HG03575 (cell line): Measurements from ENCODE around the gene RAI1.

Experiments
- ATAC-seq: cut with Tn5 transposase; IDR thresholded peaks from one replicate; pipeline ENCODE4 v1.9.1; 2021; ENCODE audit not compliant: unreplicated experiment, insufficient number of reproducible peaks, low FRiP score; ENCODE audit errors: extremely low read depth

RAI1 gene

DNA sequence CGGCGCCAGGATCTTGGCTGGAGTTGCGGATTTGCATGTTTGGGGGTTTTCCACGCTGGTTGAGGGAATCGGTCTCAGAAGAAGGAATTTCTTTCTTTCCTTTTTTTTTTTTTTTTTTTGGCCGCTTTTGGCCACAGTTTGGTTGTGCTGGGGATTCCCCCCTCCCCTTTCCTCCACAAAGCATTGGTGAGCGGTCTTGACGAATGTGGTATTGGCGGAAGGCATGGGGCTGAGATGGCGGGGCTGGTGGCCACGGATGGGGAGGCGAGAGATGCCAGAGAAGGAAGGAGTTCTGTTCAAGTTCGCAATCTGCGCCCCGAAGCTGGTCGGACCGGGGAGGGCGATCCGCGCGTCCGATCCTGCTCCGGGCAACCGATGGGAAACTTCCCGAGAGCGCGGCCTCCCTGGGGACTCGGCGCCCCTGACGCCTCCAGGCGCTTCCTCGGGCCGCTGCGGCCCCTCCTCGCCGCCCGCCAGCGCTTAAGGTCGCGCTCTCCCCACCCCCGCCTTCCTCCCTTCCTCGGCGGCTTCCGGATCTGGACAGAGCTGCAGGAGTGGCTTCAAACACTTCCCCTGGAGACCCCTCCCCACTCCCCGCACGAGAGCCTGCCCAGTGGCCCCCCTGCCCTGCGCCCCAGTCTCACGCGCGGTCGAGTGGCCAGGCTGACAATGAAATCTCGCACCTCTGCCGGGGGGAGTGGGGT, 43.2 kb downstream of the RAI1 start:
- ATAC-seq: no peak

DNA sequence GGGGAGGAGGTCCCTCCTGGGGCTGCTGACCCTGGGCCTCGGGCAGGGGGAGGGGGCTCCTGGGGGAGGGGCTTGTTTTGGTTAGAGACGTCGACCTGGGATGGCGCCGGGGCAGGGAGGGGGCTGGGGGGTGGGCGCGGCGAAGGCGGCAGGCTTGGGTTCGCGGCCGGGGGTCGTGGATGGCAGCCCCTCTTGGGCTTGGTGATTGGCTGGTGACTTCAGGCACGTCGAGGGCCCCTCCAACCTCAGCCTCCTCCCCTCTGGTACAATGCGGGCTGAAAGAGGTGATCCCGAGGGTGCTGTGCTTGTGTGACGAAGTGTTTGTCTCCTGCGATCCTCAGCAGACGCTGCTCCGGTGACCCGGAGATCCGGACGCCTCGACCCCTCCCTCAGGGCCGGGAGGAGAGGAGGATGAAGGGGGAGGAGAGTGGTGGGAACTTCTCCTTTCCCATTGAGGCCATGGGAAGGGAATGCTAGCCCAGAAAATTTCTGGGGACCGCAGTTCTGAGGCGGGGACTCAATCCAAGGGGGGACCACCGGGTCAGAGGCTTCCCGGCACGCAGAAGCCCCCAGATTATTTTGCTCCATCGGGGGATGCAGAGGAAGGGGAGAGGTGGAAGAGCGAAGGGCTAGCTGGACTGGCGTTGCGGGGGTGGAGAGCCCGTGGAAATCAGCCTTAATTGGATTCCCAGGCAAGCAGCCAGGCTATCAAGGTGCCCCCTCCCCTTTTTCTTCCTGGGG, 43.9 kb downstream of the RAI1 start:
- no peak for ATAC-seq

DNA sequence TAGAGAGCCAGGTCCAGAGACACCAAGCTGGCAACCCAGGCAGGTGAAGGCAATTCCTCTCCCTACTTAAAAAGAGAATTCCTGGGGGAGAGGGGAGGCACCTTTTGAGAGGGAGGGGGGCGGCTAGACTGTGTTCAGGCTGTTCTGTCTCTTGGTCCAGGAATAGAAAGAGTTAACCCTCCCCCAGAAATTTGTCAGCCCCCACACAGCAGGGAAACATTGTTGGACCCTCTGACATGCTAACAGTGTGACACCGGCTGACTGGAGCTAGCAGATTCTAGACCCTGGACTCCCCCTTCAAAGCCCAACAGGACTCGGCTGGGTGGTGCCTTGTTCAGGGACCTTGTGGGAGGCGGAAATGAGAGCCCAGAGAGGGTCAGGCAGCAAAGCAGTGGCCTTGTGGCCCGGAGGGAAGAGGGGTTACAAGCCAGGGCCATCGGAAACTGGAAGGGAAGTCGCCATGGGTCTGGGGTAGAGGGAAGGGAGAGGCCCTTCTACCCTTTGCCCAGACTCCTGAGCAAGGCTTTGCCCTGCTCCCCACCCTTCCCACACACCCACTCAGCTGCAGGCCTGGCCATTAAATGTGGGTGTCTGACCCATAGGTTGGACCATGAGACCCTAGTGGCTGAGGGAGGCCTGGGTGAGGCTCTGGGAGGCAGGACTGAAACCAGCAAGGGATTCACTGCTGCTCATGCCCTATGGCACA, 44.6 kb downstream of the RAI1 start:
- no peak for ATAC-seq

DNA sequence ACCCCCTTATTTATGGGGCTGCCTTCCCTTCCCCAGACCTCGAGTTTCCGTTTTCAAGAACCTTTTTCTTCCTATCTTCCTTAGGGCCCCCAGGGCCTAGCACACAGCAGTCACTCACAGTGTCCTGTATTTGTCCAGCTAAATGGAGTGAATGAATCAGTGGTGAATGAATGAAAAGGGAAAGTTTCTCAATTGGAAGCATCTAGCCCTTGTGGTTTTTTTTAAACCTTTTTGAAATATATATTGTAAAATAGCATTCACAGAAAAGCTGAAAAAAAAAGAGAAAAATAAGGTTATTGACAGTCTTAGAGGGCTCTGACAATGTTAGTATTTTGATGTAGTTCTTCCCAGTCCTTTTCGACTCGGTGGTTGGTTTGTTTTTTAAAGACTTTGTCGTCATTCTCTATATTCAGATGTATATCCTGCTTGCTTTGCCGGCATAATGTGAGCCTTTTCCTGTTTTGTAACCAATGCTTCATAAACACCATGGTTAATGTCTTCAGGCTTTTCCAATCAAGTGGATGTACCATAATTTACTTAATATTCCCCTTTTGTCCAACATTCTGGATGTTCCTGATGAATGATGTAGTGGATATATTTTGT, 45.3 kb downstream of the RAI1 start:
- no peak for ATAC-seq

DNA sequence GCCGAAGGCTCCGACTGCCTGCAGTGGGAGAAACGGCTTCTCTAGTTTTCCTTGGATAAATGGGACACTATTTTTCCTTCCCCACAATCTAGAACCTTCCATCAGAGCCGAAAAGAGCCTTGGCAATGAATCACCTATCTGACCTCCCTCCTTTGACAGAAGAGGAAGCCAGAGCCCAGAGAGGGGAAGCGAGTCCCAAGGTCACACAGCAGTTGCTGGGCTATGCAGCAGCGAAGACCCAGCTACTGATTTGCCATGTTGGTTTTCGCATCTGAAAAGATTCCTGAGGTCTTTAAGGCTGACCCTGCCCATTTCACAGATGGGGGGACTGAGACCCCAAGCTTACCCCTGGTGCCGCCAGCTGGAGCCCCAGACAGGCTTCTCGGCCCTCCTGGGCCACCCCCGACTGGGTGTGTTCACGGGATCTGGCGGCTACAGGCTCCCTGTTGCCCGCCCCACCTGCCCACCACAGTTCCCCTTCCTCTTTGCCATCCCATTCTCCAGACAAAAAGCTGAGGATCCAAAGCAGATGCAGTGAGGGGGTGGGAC, 45.9 kb downstream of the RAI1 start:
- ATAC-seq: no peak

DNA sequence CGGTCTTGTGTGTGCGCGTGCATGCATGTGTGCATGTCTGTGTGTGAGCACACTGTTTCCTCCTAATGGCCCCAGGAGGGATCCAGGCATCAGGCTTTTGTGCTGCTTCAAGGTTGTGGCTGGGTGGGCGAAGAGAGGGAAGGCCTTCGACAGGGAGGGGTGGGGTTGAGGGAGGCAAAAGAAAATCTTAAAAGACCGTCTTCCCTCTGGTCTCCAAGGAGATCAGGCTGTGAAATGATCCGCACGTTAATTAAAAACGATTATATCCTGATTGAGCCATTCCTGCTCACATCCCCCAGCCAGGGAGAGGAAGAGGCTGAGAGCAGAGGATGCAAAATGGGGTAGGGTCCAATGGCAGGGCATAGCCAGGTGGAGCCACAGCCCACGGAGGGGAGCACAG, 46.9 kb downstream of the RAI1 start:
- ATAC-seq: no peak

DNA sequence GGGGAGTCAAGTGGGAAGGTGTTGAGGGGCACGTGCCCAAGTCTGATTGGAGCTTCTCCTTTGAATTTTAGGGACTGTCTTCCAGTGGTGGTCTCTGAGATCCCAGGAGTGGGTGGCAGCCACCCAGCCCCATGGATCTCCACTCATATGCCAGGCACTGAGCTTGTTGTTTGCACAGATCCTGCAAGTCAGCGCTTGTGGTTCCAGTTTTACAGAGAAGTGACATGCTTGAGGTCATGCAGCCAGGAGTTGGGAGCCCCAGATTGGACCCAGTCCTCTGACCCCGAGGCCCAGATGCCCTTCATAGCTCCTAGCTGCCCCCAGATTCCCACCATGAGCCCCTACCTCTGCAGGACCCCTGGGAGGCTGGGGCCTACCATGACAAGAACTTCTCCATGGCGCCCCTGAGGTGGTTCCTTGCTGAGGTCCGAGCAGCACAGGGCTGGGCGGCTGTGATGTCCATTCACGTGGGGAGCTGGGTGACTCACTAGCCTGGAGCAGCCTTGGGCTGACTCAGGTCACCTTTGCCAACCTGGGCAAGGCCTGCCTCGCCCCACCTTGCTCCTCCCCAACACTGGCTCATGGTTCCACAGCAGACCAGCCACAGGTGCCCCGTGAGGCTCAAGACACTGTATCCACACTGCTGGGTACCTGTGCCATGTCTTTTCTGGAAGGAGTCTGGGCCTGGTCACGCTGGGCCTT, 47.4 kb downstream of the RAI1 start:
- no peak for ATAC-seq

DNA sequence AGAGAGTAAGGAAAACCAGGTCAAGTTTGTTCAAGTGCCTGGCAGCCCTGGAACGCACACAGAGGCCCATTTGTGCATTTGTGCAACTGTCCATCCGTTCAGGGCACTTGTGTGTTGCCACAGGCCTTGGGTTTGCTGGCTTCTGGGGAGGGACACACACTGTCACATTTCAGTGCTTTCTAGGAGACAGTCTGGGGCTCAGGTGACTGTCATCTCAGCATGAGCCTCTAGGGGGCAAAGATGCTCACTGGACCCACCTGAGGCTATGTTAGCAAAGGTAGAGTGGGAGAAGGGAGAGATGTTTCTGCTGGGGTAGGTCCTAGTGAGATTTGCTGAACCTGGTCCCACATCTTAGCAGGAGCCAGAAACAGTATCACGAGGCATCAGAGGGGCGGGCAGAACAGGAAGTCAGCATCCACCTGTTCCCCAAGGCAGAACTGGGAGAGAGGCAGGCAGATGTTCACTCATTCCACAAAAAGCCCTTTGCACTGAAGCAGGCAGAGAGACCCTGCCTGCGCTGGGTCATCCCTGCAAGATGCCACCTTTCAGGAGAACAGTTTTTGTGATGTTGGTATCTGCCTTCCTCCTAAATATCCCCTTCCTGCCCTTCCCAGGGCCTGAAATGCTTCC, 48.5 kb downstream of the RAI1 start:
- ATAC-seq: no peak

DNA sequence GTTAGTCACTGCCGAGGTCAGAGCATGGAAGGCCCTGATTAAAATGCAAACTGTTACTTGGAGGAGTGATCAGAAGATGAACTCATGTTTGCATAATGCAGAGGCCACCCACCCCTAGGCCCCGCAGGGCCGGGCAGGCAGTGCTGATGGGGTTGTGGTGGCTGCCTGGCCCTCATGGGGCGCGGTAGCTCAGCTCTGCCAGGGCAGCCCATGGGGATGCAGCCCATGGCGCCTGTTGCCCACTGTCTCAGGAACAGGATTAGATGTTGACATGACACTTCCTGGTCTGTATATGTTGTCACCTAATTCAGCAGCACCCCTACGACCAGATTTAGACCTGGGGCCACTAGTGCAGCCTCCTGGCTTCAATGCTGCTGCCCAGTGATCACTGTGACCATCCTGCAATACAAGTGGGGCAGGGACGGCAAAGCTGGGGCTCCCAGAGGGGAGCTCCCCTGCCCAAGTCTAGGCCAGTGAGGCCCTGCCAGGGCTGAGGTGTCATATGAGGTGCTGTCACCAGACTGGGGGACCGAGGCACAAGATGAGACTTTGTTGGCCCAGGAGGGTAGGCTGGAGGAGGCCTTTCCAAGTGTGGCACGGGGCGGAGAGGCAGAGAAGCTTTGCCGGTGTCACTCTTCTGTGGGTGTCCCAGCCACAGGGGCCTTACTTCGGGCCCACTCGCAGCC, 49.1 kb downstream of the RAI1 start:
- no peak for ATAC-seq

DNA sequence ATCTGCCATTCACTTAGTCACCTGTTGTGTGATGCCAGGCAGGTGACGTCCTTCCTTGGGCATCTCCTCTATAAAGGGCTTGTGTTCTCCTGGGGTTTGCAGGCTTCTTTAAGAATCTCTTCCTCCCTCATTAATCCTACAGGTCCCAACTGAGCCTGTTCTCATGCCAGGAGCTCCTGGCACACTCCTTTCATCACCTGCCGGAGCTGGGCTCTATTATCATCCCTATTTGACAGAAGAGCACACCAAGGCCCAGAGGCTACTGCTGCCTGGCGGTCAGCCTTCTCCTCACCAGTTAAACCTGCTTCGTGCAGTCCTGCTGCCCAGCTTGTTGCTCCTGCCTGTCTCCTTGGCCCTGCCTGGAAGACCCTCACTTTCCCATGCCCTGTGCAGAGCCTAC, 51.2 kb downstream of the RAI1 start:
- ATAC-seq: no peak

DNA sequence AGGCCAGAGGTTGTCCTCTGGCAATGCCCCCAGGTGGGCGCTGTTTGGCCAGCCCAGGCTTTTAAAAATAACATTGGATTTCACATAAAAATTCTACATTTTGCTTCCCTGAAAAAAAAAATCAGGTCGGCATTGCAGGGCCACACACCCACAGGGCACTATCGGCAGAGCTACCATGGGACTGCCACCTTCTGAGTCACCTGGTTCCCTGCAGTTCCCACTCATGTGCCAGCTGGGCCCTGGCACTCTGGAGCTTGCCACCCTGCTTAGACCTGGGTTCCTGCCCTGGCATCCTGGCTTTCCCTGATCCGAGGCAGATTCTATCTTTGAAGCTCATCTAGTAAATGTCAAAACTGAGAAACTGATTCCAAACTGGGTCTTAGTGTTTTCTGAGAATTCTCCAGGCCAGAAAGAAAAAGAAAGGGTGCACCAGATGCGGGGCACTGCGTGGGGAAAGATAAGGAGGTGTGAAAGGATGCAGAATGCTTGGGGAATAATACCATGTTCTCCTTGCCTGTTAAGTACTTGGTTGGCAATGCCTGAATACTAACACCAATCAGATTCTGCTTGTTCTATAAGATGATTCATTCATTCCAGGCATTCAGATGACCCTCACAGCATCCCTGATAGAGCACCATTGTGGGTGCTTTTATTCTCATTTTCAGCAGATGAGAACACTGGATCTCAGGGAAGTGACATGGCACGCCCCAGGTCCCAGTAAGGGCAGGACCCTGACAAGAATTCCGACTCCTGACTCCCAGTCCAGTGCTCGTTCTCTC, 51.8 kb downstream of the RAI1 start:
- no peak for ATAC-seq

DNA sequence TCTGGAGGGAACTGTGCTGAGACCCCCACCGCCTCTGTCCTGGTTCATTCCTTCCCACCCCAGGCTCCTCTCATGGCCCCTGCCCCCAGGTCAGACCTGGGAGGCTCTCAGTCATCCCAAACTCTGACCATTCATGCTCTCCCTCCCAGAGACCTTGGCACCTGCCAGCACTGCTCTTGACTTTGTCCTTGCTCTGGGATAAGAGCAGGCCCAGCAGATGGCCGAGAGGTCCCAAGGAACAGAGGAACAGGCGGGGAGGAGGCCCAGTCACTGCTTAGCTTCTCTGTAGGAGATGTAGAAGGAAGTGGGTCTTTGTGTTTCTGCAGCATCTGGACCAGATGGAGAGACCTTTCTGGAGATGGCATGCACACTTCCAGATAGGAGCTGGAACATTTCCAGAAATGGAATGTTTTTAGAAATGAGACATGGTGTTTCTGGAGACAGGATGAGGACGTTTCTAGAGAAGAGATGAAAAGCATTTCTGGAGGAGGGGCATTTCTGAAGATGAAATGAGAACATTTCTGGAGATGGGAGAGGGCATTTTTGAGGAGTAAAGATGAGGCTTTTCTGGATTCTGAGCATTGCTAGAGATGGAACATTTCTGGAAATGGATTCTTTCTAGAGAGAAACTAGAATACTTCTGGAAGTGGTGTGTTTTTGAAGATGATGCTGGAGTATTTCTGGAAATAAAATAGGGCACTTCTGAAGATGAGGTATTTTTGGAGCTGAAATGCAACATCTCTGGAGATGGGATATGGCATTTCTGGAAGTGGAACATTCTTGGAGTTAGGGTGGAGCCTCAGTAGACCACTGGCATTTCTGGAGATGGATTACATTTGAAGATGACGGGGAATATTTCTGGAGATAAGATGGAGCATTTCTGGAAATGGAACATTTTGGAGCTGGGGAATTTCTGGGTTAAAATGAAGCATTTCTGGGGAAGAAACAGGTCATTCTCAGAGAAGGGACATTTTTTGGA, 55.2 kb downstream of the RAI1 start:
- ATAC-seq: no peak

DNA sequence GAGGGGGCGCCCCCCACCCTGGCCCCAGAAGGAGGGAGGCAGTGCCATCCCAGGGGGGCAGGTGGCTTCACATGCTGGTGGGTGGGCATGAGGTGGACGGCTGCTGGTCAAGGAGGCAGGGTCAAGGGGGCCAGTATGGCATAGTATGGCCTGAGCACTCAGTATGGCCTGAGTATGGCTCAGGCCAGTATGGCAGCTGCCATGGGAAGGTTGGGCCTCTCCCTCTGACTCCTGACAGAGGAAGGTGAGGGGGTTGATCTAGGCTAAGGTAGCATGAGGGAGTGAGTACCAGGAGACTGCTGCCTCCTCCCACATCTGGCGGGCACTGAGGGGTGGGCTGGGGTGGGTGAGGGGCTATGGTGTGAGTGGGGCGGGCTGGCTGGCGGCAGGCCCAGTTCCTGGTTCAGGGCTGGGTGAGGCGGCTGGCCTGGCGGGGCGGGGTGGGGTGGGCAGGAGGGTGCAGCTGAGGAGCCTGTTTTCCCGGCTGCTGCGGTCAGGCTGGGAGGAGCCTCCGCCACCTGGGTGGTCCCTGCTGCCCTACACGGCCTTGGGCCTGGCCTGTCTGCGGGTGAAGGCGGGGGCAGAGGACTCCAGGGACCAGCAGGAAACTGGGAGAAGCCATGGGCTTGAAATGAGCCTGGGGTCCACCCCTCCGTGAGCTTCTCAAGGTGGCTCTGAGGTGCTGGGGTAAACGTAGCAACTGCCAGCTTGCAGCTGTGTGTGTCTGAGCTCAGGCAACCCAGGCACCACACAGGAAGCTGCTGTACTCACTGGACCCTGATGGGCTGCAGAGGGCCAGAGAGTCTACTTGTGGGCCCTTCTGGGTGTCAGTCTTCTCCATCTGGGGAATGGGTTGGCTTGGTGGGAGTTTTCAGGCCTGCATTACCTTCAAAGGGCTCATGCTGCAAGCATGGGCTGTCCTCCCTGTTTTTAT, 57.0 kb downstream of the RAI1 start:
- no peak for ATAC-seq

DNA sequence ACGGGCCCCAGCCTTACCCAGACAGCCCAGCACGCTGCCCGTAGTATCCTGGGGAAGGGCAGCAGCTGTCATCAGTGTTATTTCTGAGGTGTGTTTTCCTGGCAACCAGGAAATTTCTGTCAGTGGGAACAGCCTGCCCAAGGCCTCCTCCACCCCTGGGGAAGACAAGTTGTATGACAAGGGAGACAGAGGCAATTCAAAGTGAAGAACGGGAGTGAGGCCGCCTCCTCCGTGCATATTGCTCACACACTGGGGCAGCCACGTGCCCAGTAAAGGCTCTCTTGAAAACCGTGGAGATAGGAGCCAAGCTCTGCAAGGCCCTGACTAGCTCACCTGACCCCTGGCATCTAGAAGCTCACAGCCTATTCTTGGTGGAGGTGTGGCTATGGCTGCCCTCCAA, 57.6 kb downstream of the RAI1 start:
- no peak for ATAC-seq

DNA sequence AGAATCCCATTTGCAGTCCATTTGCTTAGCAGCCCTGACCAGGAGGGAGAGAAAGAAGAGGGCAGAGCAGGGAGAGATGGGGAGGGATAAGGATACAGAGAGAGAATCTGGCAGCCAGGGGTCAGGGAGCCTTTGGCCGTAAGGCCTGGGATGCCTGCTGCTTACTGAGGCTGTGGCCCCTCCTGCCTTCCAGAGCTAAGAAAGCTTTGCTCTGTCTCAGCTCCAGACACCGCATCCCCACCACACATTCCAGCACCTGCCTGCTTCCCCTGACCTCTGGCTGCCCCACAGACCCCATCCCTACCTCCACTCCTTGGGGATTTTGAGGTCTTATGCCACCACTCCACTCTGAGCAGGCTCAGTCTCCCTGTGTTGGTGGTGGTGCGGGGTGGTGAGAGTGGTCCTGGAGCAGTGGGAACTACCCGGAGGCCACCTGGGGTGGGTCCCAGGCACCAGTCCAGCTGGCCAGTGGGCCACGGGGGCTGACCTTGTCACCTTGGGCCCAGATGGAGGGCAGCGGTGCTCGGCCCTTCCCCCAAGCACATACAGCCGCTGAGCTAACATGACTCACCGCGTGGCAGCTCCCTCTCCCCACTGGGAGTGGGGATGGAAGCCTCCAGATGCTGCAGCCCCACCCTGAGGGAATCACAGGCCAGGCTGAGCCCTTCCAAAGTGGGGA, 58.3 kb downstream of the RAI1 start:
- no peak for ATAC-seq
